Mesenteric fat pad (tissue), 1 donor: ENCODE data around the gene RNASEH1. TPM values are rescaled to one million over a fixed set of nuclear protein-coding genes. Genes with fewer than 3 reads are reported as not detected.
A peak's percentile ranks its signal among the peaks of the same experiment; 100 is the strongest.

Experiments used
- DNase-seq: peaks from one replicate; pipeline ENCODE4 v3.0.0-alpha.2; 2020; ENCODE audit warnings: low spot score
- total RNA-seq: library from RNA; stranded (reverse); fragmentation: NEBNext Ultra II Directional; extraction: Animal tissue kit (Norgen Biotek cat#: 25700); gene quantifications from one replicate; pipeline ENCODE4 v1.2.1, GENCODE V29; 2021
- donor health status: DM: yes; HTN: yes; CAD: no.

Gene RNASEH1
- total RNA-seq, 1 donor from 2014 or later, result 27.1 TPM

DNA sequence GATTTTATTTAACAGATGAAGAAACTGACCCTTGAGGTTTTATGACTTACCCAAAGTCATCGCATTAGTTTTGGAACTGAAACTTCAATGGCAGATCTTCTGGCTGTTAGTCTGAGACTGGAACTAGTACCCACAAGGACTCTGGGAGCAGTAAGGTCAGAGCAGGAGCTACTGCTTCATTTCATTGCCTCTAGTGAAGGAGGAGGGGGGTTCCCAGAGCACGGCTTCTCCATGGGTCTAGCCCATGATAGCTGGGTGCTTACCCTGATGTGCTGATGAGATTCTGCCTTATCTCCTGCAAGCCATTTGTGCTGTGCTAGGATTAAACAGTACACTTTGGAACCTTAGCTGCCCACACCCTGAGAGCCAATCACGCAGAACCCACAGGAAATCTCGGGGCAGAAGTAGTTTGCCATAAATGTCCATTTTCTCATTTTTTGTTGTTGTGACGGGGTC is 5.4 kb upstream of the RNASEH1 start:
- no peak for DNase-seq

DNA sequence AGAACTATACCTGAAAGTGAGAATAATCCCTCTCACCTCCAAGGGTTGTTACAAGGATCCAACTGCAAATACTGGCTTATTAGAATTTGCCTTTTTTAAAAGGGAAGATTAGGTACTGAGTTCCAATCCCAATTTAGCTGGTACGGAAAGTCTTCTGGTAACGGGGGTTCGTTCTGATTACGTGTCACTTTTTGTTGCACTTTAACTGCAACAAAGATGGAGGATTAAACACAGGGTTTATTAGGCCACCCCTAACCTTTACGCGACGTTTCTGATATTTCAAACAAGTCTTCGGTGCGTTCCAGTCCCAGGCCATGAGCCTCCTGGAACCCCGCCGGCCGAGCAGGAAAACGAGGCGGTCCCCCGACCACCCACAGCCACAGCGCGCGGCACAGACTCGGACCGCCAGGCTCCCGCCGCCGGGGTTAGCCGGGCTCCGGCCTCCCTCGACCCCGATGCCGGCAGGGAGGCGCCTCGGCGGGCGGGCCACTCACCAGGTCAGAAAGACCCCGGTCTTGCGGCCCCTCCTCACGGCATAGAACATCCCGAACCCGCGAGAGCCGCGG is 411 bp downstream of the RNASEH1 start:
- no peak for DNase-seq

DNA sequence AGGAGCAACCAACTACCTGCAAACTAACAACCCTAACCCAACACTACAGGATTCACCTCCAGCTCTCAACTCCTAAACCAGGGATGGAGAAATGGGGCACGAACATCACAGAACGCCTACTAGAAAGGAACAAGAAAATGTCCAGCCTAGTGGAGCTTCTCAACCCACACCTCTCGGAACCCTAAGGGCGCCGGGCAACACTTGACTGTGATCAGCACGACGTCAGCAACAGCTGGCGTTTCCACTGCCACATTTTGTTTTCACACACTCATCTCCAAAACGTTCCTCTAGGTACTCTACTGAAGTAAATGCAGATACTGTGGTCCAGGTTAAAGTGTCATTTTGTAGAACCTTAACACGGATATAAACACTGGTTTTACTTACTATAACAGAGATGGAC is 4.2 kb downstream of the RNASEH1 start:
- DNase-seq, result peak; percentile 53

DNA sequence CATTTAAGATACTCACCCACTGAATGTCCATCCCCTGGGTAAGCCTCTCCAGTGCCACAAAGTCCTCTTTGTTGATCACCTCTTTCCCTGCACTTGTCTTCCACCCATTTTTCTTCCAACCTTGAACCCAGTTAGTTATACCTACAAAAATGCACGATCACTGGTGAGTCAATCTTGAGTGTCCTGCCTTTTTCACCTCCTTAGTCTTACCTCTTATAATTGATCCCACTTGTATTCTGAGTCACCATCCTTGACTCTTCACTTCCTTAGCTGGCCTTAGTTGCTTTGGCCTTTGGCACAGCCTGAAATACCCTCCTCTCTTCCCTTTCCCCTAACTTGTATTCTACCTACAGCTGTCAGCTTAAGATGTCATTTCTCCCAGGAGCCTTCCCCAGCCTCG is 10.2 kb downstream of the RNASEH1 start:
- DNase-seq, result no peak

DNA sequence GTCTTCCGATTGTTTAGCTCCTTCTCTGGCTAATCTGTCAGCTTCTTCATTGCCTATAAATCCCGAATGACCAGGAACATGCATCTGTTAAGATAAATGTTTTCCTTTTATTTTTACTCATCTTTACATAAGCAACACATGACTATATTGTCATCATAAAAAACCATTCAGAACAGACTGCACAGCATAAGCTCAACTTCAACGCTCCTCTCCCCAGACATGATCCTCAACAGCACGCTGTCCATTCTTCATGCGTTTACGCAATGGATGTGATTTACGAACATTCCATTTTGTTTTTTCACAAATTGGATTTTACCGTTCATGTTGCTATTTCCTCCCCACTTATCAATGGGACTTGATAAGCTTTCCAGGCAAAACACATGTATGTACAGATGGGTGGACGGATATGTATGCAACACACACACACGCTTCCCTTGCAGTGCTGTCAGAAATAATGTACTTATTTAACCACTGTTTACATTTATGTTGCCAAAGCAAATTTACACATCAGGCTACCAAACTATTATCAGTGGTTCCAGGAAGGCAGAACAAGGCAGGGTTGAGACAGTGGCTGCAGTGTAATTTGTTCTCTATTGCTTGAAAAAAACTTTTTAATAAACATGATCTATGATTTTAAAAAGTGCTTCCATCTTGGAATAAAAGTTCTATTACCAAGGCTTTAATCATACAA is 12.2 kb downstream of the RNASEH1 start:
- DNase-seq, result no peak

DNA sequence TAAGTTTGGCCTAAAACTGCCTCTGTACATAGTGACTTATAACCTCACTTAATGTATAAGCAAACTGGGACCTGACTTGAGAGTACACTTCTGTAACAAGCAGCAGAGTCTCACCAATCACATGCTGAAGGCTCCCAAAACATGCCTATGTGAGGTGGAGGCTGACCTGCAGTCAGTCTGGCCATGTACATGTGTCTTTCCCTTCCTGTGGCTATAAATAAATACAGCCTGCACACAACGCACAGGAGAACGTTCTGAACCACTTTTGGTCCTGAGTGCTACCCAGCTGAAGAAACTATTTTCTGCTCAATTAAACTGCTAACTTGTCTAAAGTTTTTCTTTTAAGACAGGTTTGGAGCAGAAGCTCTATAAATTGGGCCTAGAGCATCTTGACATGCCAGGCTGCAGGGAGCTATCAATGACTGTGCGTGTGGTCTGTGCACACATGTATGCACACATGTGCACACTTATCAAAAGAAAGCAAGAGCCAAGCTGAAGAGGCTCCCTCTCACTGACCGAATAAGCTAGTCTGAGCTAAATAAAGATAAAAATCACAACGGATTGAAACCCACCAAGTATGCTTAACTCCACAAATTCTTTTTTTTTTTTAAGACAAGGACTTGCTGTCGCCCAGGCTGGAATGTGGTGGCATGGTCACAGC is 15.0 kb downstream of the RNASEH1 start:
- no peak for DNase-seq

DNA sequence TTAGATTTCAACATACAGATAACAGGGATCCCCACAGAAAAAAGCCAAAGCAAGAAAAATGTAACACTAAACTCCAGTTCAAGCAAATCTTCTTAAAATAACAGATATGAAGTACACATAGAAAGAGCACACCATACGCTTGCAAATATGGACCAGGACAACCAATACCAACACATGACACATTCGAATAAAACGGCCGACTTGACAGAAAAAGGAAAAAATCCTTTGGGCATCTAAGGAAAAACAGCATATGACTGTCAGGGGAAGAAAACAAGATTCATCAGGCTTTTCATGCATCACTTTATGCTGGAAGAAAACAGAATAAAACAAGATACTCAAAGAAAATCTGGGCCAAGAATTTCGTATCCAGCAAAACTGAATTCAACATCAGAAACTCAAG is 16.0 kb downstream of the RNASEH1 start:
- DNase-seq, result no peak

DNA sequence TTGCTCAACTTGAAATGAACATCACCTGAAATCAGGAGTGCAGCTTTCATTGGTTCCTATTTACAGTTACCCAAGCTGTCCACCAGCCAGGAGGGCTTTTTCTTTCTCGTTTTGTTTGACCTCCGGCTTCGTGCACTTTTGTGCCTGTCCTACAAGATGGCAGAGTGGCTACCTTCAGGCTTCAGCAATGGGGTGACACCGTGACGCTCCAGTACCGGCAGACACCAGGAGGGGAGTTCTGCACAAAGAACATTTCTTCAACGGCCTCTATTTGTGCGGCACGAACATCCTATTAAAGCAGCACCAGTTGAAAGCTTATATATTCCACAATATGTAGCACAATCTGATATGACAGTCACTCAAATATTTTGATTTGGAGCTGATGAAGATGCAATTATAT is 18.3 kb downstream of the RNASEH1 start:
- no peak for DNase-seq

DNA sequence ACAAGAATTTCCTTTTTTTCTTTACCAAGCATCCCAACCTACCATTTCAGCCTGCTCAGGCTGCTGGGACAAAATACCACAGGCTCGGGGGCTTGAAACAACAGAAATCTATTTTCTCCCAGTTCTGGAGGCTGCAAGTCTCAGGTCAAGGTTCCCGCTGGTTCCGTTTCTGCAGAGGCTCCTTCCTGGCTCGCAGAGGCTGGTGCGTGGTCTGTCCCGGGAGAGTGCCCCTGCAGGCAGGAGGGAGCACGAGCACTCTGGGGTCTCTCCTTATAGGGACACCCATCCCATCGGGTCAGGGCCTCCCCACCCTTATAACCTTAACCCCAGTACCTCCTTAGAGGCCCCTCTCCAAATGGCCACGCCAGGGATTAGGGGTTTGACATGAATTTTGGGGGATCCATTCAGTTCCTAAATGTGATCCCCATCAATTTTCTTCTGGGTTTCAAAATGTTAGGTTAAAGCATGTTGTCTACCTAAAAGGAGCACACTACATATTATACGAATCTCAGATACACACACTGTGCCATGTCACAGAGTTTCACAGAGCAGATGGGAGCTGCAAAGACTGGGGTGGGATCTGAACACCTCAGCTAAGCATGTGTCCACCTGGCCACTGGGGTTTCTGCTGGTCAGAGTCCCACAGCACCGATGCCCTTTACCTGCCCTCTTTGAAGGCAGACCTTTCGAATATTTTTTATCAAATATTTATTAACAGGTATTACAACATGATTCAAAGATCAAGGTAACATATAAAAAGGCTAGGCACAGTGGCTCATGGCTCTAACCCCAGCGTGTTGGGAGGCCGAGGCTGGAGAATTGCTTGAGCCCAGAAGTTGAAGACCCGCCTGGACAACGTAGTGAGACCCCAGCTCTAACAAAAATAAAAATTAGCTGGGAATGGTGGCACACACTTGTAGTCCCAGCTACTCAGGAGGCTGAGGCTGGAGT is 21.2 kb downstream of the RNASEH1 start:
- DNase-seq, result no peak

DNA sequence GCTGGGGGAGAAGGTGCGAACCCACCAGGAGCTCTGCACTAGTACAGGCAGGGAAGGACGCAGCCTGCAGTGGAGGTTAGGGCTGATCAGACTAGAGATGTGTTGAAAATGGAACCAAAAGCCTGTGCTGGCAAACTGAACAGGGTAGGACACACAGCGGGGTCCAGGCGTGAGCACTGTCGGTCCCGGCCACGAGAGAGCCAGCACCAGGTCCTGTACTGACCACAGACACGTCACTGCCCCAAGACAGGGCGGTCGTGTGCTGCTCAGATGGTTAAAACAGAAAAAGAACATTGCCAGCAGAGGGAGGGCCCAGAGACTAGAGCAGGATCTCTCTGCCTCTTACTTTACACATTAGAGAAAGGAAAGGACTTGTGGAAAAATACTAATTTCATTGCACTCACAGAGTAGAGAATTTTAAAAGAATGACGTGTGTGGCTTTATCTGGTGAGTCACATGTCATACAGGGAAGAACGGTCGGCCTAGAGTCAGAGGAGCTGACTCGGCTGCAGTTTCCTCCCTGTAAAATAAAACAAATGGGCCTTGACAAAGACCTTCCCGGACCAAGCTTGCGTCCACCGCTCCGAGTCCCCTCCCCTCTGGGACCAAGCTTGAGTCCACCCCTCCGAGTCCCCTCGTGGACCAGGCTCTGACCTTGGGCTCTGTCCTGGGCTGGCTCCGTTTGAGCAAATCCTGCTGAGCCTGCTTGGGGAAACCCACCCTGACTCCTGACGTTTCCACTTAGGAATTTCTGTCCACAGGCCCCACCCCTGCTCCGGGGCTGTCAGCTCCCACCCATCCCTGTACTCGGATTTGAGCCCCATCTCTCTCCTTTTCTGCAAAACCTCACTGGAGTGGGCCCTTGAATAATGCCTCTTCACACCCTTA is 22.1 kb downstream of the RNASEH1 start:
- no peak for DNase-seq

DNA sequence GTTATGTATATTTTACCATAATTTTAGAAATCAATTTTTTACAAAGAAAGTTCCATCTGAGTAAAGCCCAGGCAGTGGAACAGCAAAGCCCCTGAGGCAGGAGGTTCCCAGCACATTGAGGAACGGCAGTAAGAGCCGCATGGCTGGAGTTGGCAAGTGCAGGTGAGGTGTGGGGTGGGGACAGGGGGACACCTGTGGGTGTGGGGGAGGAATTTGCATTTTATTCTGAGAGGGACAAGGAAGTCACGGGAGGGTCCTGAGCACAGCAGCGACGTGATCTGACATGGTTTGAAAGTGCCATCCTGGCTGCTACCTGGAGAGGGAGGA is 22.7 kb downstream of the RNASEH1 start:
- DNase-seq, result no peak

DNA sequence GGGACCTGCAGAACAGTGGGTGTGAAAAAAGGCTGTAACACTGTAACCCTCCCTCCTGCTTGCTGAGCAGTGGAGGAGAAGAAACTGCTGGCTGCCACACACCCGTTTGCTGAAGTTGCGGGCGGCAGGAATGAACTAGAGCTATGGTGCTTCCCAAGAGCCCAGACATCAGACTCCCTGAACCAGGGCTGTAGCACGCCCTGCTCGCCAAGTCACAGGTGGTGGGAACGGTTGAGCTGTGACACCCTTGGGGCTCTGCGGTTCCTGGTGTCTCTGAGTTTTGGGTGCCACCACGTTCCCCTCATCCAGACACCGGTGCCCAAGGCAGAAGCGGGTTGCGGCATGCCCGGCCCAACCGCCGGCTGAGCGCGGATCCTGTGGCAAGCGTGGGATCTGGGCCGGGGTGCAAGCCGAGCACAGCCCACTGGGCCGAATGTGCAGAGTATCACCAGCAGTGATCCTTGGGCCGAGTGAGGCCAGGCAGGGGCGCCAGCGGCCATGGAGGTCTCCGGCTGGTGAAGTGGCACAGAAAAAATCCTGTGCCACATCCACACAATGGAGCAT is 23.8 kb downstream of the RNASEH1 start:
- no peak for DNase-seq

DNA sequence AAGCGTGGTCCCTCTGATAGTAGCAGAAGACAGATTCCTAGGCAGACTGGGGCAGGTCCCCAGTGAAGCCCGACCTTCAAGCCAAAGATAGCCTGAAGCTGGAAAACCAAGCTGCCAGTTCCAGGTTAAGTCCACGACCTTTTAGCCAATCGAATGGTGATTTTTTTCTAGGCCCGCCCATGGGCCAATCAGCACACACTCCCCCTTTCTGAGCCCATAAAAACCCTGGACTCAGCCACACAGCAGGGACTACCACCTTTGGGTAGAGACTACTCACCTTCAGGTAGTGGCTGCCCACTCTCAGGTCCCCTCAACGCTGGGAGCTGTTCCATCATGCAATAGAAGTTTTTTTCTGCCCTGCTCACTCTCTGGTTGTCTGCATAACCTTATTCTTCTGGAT is 24.3 kb downstream of the RNASEH1 start:
- DNase-seq, result no peak

DNA sequence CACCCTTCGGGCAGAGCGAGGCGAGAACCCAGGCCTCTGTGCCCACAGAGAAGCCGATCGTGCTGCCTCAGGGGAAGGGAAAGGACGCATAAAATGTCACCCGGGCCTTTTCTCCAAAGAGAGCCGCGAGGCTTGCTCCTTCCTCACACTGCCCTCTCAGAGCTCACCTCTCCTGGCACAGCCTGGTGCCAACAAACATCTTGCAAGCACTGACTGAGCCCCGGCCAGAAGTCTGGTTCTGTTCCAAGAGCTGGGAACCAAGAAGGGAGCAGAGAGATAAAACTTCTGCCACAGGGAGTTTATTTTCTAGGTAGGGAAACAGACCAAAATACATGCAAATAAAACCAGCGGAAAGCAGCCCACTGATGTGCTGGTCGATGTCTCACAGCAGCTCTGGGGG is 25.2 kb downstream of the RNASEH1 start:
- DNase-seq, result no peak

DNA sequence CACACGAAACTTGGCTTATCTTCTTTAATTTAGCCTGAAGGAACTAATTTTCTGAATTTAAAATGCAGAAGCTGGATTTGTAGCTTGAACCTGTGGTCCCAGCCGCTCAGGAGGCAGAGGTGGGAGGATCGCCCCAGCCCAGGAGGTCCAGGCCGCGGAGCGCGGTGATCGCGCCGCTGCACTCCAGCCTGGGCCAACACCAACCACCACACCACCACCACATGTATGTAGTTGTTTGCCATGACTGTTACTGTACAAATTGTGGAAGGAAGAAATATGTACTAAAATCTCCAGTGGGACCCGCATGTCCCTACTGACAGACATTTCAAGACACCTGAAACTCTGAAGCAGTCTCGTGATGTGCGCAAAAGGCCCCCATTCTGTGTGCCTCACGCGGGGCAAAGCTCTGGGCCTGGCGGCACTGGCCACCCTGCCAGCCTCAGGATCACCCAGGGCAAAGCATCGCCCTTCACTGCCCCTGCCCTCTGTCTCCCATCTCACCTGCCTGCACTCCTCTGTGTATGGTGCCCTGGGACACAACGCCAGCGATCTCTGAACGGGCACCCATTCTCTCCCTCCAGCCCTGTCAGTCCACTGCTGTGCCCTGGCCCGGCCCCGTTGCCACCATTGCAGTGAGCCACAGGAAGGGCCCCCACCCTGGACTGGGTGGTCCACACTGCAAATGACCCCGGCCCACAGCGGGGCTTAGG is 28.7 kb downstream of the RNASEH1 start:
- no peak for DNase-seq

DNA sequence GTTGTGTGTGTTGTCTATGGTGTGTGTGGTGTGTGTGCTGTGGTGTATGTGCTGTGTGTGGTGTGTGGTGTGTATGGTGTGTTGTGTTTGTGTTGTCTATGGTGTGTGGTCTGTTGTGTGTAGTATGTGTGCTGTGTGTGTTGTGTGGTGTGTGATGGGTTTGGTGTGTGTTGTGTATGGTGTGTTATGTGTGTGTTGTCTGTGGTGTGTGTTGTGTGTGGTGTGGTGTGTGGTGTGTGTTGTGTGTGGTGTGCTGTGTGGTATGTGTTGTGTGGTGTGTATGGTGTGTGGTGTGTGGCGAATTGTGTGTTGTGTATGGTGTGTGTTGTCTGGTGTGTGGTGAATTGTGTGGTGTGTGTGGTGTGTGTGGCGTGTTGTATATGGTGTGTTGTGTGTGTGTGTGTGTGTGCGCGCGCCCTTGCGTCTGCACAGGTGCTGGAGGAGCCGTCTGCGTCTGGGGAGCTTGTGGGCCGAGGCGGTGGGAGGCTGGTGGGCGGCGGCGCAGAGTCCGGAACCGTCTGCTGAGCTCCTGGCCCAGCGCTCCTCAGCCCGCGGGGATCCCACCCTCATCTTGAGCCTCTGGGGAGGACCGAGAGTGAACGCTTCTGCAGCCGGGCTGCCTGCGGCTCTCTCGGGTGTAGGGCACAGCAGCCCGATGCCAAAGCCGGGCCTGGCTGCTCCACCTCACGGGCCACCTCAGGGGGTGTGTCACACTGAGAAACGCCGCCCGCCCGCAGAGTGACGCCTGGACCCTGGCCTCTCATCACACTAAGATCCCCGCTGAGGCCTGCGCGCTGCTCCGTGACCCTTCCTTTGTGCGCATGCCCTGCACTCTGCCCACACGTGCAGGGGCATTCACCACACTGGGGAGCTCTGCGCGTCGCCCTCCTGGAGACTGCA is 30.0 kb downstream of the RNASEH1 start:
- no peak for DNase-seq

DNA sequence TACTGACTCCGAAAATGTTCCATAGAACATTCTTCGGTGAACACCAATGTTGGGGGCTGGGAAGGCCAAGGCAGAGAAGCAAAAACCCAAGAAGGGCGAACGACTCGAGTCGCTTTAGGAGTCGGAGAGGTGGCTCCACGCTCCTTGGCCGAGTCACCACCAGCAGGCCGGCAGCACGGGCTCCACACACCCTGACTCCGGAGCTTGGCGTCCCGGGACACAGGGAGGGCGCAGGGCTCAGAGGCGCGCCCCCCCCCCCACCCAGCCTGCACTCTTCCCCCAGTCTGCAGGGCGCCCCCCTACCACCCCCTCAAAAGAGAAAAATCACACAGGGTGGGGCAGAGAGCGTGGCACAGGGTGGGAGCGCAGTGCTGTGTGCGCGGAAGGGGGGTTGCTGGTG is 31.3 kb downstream of the RNASEH1 start:
- DNase-seq, result no peak

DNA sequence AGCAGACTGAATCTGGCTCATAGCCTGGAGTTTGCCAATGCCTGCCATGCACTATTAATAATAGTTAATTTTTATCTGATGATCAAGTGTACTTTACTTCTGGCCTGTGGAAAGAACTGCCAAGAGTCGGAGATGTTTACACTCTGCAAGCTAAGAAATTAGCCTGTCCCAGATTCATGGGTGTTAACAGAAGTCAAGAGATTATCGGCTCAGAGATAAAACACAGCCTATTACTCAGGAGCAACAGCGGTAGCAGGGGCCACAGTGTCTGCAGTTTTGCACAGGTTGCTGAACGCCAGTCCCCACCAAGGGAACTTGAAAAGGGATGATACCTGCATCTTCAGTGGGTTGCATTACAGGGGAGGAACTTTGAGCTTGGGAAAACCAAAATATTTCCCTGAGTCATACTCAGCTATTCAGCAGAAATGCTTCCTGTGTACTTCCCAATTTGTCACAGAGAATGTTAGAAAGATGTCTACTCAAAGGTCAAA is 34.5 kb downstream of the RNASEH1 start:
- no peak for DNase-seq
